Measurements from ENCODE around the gene MPPED2.

MPPED2 gene

DNA sequence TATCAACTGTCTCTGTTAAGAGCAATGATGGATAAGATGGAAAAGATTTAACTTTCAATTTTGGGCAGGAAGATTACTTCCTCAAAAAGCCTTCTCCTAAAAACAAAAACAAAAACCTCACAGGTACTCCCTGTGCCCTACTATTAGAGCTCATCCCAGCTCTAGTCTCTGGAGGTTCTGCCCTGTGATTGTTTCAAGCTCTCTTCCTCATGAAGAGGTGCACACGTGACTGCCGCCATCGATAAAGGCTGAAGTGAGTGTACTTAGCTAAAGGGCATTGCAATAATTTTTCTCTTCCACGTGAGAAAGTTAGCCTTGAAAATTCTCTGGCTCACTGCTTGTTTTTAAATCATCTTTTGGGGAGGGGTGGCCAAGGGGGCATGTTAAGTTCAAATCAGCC is 36.6 kb downstream of the MPPED2 start:
- DNase-seq, result no peak
- H2AFZ ChIP-seq (ENCODE audit: low read length), result no peak overlapping the region
- no peak overlapping the region for H3K4me3 ChIP-seq (ENCODE audit: low read length)
- no peaks in the 10 kb centered on the region for H3K4me1 ChIP-seq (ENCODE audit: low read length)
- no peaks in the 10 kb centered on the region for H3F3A ChIP-seq (ENCODE audit: insufficient read depth, low read length)
- no peak overlapping the region for H3K4me2 ChIP-seq (ENCODE audit: low read depth, low read length)
- no peaks in the 10 kb centered on the region for H3K9me2 ChIP-seq (replicated peaks; ENCODE audit: insufficient read depth, low read length)
- no peaks in the 10 kb centered on the region for H3K79me2 ChIP-seq (ENCODE audit: low read length)
- H3K27ac ChIP-seq (ENCODE audit: low read length), result no peak overlapping the region
- H3K9ac ChIP-seq (ENCODE audit: low read length), result no peak overlapping the region
- H3K9me3 ChIP-seq (replicated peaks; ENCODE audit: insufficient read depth, low read length), result no peaks in the 10 kb centered on the region
- no peak for TF ChIP-seq EZH2phosphoT487 (IDR thresholded peaks at IDR 0.05; ENCODE audit: low read length)
- TF ChIP-seq, protein P1, sequence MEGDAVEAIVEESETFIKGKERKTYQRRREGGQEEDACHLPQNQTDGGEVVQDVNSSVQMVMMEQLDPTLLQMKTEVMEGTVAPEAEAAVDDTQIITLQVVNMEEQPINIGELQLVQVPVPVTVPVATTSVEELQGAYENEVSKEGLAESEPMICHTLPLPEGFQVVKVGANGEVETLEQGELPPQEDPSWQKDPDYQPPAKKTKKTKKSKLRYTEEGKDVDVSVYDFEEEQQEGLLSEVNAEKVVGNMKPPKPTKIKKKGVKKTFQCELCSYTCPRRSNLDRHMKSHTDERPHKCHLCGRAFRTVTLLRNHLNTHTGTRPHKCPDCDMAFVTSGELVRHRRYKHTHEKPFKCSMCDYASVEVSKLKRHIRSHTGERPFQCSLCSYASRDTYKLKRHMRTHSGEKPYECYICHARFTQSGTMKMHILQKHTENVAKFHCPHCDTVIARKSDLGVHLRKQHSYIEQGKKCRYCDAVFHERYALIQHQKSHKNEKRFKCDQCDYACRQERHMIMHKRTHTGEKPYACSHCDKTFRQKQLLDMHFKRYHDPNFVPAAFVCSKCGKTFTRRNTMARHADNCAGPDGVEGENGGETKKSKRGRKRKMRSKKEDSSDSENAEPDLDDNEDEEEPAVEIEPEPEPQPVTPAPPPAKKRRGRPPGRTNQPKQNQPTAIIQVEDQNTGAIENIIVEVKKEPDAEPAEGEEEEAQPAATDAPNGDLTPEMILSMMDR (IDR thresholded peaks at IDR 0.05; ENCODE audit: low read length), result no peak
- no peak for TF ChIP-seq EZH2 (optimal IDR thresholded peaks at IDR 0.05; ENCODE audit: low read depth, low read length)
- H3K36me3 ChIP-seq (replicated peaks; ENCODE audit: insufficient read depth, low read length), result no peaks in the 10 kb centered on the region
- H3K27me3 ChIP-seq (replicated peaks; ENCODE audit: insufficient read depth, low read length), result no peaks in the 10 kb centered on the region
- no peaks in the 10 kb centered on the region for H4K20me1 ChIP-seq (ENCODE audit: insufficient read depth, low read length)

DNA sequence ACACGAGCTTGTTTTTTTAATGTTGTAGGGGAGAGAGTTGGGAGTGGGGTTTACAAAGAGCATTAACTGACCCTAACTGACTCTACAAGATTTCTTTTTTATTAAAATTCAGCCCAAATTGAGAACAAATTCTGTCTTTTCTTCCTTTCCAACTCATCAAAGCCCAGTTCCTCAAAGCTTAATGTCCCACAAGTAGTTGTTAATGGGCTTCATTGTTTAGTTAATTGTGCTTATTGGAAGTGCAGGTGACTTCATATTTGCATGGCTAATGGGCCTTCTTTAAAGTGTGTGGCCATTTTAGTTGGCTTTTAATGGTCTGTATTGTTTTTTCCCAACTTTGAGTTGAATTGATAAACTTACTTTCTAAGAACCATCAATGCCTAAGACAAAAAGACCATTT is 39.8 kb downstream of the MPPED2 start:
- no peaks in the 10 kb centered on the region for H3K79me2 ChIP-seq (ENCODE audit: low read length)
- TF ChIP-seq, protein P1 (IDR thresholded peaks at IDR 0.05; ENCODE audit: low read length), result no peak
- no peak for TF ChIP-seq EZH2phosphoT487 (IDR thresholded peaks at IDR 0.05; ENCODE audit: low read length)
- no peak for TF ChIP-seq EZH2 (optimal IDR thresholded peaks at IDR 0.05; ENCODE audit: low read depth, low read length)
- H3K9me3 ChIP-seq (replicated peaks; ENCODE audit: insufficient read depth, low read length), result no peaks in the 10 kb centered on the region
- H3F3A ChIP-seq (ENCODE audit: insufficient read depth, low read length), result no peaks in the 10 kb centered on the region
- H2AFZ ChIP-seq (ENCODE audit: low read length), result no peak overlapping the region
- H3K9ac ChIP-seq (ENCODE audit: low read length), result no peak overlapping the region
- DNase-seq, result no peak
- H3K9me2 ChIP-seq (replicated peaks; ENCODE audit: insufficient read depth, low read length), result no peaks in the 10 kb centered on the region
- H3K4me2 ChIP-seq (ENCODE audit: low read depth, low read length), result no peak overlapping the region
- H4K20me1 ChIP-seq (ENCODE audit: insufficient read depth, low read length), result no peaks in the 10 kb centered on the region
- H3K4me1 ChIP-seq (ENCODE audit: low read length), result no peaks in the 10 kb centered on the region
- no peaks in the 10 kb centered on the region for H3K36me3 ChIP-seq (replicated peaks; ENCODE audit: insufficient read depth, low read length)
- H3K27me3 ChIP-seq (replicated peaks; ENCODE audit: insufficient read depth, low read length), result no peaks in the 10 kb centered on the region
- no peak overlapping the region for H3K27ac ChIP-seq (ENCODE audit: low read length)
- no peak overlapping the region for H3K4me3 ChIP-seq (ENCODE audit: low read length)

DNA sequence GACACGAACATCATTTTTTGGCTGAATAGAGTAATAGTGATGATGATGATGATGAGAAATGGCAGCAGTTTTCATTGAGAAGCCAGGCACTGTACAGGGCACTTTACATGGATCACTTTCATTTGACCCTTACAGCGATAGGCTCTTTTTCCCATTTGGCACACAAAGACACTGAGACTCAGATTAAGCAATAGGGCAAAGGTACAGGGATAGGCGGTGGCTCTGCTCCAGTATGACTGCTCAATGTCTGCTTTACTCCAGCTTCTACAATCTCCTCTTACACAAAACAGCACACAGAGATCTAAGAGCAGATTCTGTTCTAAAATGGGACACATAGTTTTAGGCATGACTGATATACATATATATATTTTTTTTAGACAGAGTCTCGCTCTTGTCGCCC is 40.6 kb downstream of the MPPED2 start:
- H3F3A ChIP-seq (ENCODE audit: insufficient read depth, low read length), result no peaks in the 10 kb centered on the region
- TF ChIP-seq, protein P1 (IDR thresholded peaks at IDR 0.05; ENCODE audit: low read length), result no peak
- TF ChIP-seq EZH2 (optimal IDR thresholded peaks at IDR 0.05; ENCODE audit: low read depth, low read length) (no peak), EZH2phosphoT487 (IDR thresholded peaks at IDR 0.05; ENCODE audit: low read length) (no peak)
- H3K4me1 ChIP-seq (ENCODE audit: low read length), result no peaks in the 10 kb centered on the region
- H3K27ac ChIP-seq (ENCODE audit: low read length), result no peak overlapping the region
- no peak for DNase-seq
- no peaks in the 10 kb centered on the region for H3K9me3 ChIP-seq (replicated peaks; ENCODE audit: insufficient read depth, low read length)
- H3K4me3 ChIP-seq (ENCODE audit: low read length), result no peak overlapping the region
- no peaks in the 10 kb centered on the region for H3K27me3 ChIP-seq (replicated peaks; ENCODE audit: insufficient read depth, low read length)
- no peak overlapping the region for H2AFZ ChIP-seq (ENCODE audit: low read length)
- no peak overlapping the region for H3K9ac ChIP-seq (ENCODE audit: low read length)
- H3K79me2 ChIP-seq (ENCODE audit: low read length), result no peaks in the 10 kb centered on the region
- H3K9me2 ChIP-seq (replicated peaks; ENCODE audit: insufficient read depth, low read length), result no peaks in the 10 kb centered on the region
- H3K36me3 ChIP-seq (replicated peaks; ENCODE audit: insufficient read depth, low read length), result no peaks in the 10 kb centered on the region
- H3K4me2 ChIP-seq (ENCODE audit: low read depth, low read length), result no peak overlapping the region
- H4K20me1 ChIP-seq (ENCODE audit: insufficient read depth, low read length), result no peaks in the 10 kb centered on the region
